A549 (cell line): ENCODE results near the gene ARID5B. TPM values are rescaled to one million over a fixed set of nuclear protein-coding genes. Genes with fewer than 3 reads are reported as not detected.

Experiments used
- ATAC-seq, 2 experiments: fragments of 200-7000 bp in 1 of 2; fragments of >200 bp in 1 of 2; cut with Nextera tagmentation in 1 of 2; cut with Tn5 transposase in 1 of 2; 3 replicates each; pipeline versions ENCODE4 v1.8.0 to v1.9.1; 2018 to 2020; ENCODE audit warnings: mild to moderate bottlenecking in 1 of 2, moderate library complexity in 1 of 2
- CTCF ChIA-PET: fragments of 300-600 bp; sonication (Branson Sonifier 250); formaldehyde crosslinking; extraction: SDS; loops from one replicate; lab custom pipeline; 2021; ENCODE audit warnings: antibody characterized with exemption, inconsistent platforms; lab: Yijun Ruan, JAX
- POLR2A ChIA-PET: fragments of 350-600 bp; formaldehyde crosslinking; extraction: SDS; loops from one replicate; lab custom pipeline; 2021; ENCODE audit warnings: antibody characterized with exemption, inconsistent platforms; lab: Yijun Ruan, JAX
- DNase-seq, 2 experiments: peaks; one replicate each; pipeline versions ENCODE4 v3.0.0 to v3.0.0-alpha.2; 2011 to 2016; ENCODE audit warnings: low read depth in 1 of 2, low spot score in 1 of 2
- FAIRE-seq: peaks from 2 replicates; lab custom pipeline; 2011; peaks lifted over from hg19 to GRCh38; lab: Jason Lieb, UNC
- H3K27ac ChIP-seq, 2 experiments: fragments of >200 bp; sonication (Bioruptor Twin); formaldehyde crosslinking; 3 replicates each; pipeline ENCODE4 v1.5.1; 2016 to 2017
- H3K4me1 ChIP-seq: fragments of >200 bp; sonication (Bioruptor Twin); formaldehyde crosslinking; 3 replicates; pipeline ENCODE4 v1.6.1; 2016
- H3K4me2 ChIP-seq: fragments of >200 bp; sonication (Bioruptor Twin); formaldehyde crosslinking; 3 replicates; pipeline ENCODE4 v1.6.1; 2016
- H3K4me3 ChIP-seq: fragments of >200 bp; sonication (Bioruptor Twin); formaldehyde crosslinking; 3 replicates; pipeline ENCODE4 v1.5.1; 2016
- H3K9me3 ChIP-seq: fragments of >200 bp; sonication (Bioruptor Twin); formaldehyde crosslinking; 3 replicates; pipeline ENCODE4 v1.6.1; 2016
- ATOH8 ChIP-seq: fragments of 250-450 bp; sonication (Bioruptor Pico); IDR thresholded peaks from 2 replicates; pipeline ENCODE4 v1.5.0; 2020; ENCODE audit warnings: low read depth, mild to moderate bottlenecking, moderate library complexity
- BCL3 ChIP-seq: fragments of >200 bp; sonication (Bioruptor Twin); formaldehyde crosslinking; IDR thresholded peaks from 3 replicates; pipeline ENCODE4 v1.6.1; 2016
- CEBPB ChIP-seq, 2 experiments: fragments of >200 bp in 1 of 2; sonication (Bioruptor Twin) in 1 of 2; formaldehyde crosslinking in 1 of 2; IDR thresholded peaks; 2 replicates each; pipeline ENCODE4 v1.6.1; 2012 to 2016
- CTCF ChIP-seq: fragments of >200 bp; sonication (Bioruptor Twin); formaldehyde crosslinking; IDR thresholded peaks from 3 replicates; pipeline ENCODE4 v1.5.1; 2016
- EP300 ChIP-seq, 2 experiments: fragments of >200 bp; sonication (Bioruptor Twin); formaldehyde crosslinking; IDR thresholded peaks; 2 replicates in 1 of 2; 3 replicates in 1 of 2; pipeline ENCODE4 v1.6.1; 2016 to 2017
- FOSL2 ChIP-seq, 2 experiments: fragments of 450-650 bp in 1 of 2; fragments of >200 bp in 1 of 2; sonication (Bioruptor Twin) in 1 of 2; formaldehyde crosslinking; IDR thresholded peaks; 2 replicates each; pipeline versions ENCODE4 v1.5.0 to v1.6.1; 2016 to 2020; ENCODE audit warnings: mild to moderate bottlenecking in 1 of 2, moderate library complexity in 1 of 2
- HMGXB4 ChIP-seq: fragments of 250-450 bp; sonication (Bioruptor Pico); IDR thresholded peaks from 2 replicates; pipeline ENCODE4 v1.5.0; 2021; ENCODE audit warnings: mild to moderate bottlenecking, moderate library complexity, borderline replicate concordance
- HOXB13 ChIP-seq: fragments of 250-450 bp; sonication (Bioruptor Pico); IDR thresholded peaks from 2 replicates; pipeline ENCODE4 v1.5.0; 2020; ENCODE audit warnings: low read depth, mild to moderate bottlenecking, moderate library complexity
- JUN ChIP-seq, 2 experiments: fragments of >200 bp; sonication (Bioruptor Twin); formaldehyde crosslinking; IDR thresholded peaks; 2 replicates in 1 of 2; 3 replicates in 1 of 2; pipeline ENCODE4 v1.6.1; 2016 to 2017
- JUNB ChIP-seq: fragments of >200 bp; sonication (Bioruptor Twin); formaldehyde crosslinking; IDR thresholded peaks from 2 replicates; pipeline ENCODE4 v1.6.1; 2016
- KDM1A ChIP-seq: fragments of 200-600 bp; sonication (generic); IDR thresholded peaks from 2 replicates; pipeline ENCODE4 v1.6.1; 2016; ENCODE audit warnings: low read depth, mild to moderate bottlenecking
- KDM5A ChIP-seq: fragments of 200-600 bp; sonication (generic); IDR thresholded peaks from 2 replicates; pipeline ENCODE4 v1.6.1; 2016; ENCODE audit warnings: antibody characterized with exemption, mild to moderate bottlenecking
- MAZ ChIP-seq: fragments of 150-350 bp; IDR thresholded peaks from 2 replicates; pipeline ENCODE4 v1.6.1; 2014; ENCODE audit warnings: antibody characterized with exemption, low read depth, low read length, borderline replicate concordance
- POLR2AphosphoS2 ChIP-seq: conservative IDR thresholded peaks from 2 replicates; pipeline ENCODE4 v1.6.1; 2012; ENCODE audit warnings: low read length, improper control_type of control experiment, inconsistent platforms
- RAD21 ChIP-seq, 2 experiments: fragments of >200 bp in 1 of 2; sonication (Bioruptor Twin) in 1 of 2; formaldehyde crosslinking in 1 of 2; IDR thresholded peaks in 1 of 2; conservative IDR thresholded peaks in 1 of 2; 2 replicates in 1 of 2; 3 replicates in 1 of 2; pipeline ENCODE4 v1.6.1; 2012 to 2018; ENCODE audit warnings: inconsistent platforms in 1 of 2
- RFX5 ChIP-seq: fragments of 450-650 bp; IDR thresholded peaks from 2 replicates; pipeline ENCODE4 v1.7.1; 2014; ENCODE audit warnings: antibody characterized with exemption, mild to moderate bottlenecking, moderate library complexity
- TP53 ChIP-seq: fragments of 250-450 bp; sonication (Bioruptor Pico); IDR thresholded peaks from 2 replicates; pipeline ENCODE4 v1.5.0; 2021; ENCODE audit warnings: mild to moderate bottlenecking, moderate library complexity
- WGBS: methylation state at CpG from one replicate; pipeline ENCODE4 v1.1.6; 2017; ENCODE audit errors: missing lambda C conversion rate; 5-methylcytosine and 5-hydroxymethylcytosine counted together
- polyA plus RNA-seq, 4 experiments: library from polyadenylated mRNA; depleted of rRNA in 3 of 4; stranded (reverse); fragments of >200 nt; fragmentation: RNase III in 1 of 4; extraction: RNeasy Plus Mini Kit Qiagen cat#74134 plus additional on column Dnase treatment in 1 of 4; gene quantifications; 2 replicates in 3 of 4; 3 replicates in 1 of 4; pipeline ENCODE4 v1.2.3, GENCODE V29; 2011 to 2017

Gene ARID5B
- polyA plus RNA-seq, 2 of the 4 experiments (the other 2 are of a cell fraction) = 0.75 to 1.6 TPM

- TF ChIP-seq HMGXB4 (CRISPR knock-in tag) (no peak), HOXB13 (CRISPR knock-in tag) (no peak)
Measured at GRCh38 chr10:62121187-62121530, 219.7 kb downstream of the ARID5B start (continued).

- POLR2A ChIA-PET = no interaction called here
- WGBS = 89% methylated on average over 2 of the region's 2 CpGs
- CTCF ChIA-PET = interaction anchor here (1.0 to 1.3 kb wide), 3 partner anchors 17 to 117 kb away, joined by 3 to 4 read pairs (median 3); no protein-coding TSS in a partner anchor
- H3K4me1 ChIP-seq = no peaks in the 10 kb centered on the region
- no peak overlapping the region for H3K27ac ChIP-seq
- no peak for DNase-seq
- no peak for FAIRE-seq
- no peak overlapping the region for H3K4me2 ChIP-seq
- ATAC-seq = no peak
- TF ChIP-seq JUN (IDR thresholded peaks at IDR 0.05) (no peak), KDM5A (no peak), MAZ (no peak), HMGXB4 (CRISPR knock-in tag) (no peak), BCL3 (no peak), JUNB (no peak), TP53 (CRISPR knock-in tag) (no peak), CTCF (no peak), POLR2AphosphoS2 (no peak), FOSL2 (IDR thresholded peaks at IDR 0.05) (no peak), FOSL2 (CRISPR knock-in tag; IDR thresholded peaks at IDR 0.05) (no peak), RFX5 (no peak)
- TF ChIP-seq, all 56 proteins: peak for 0
- Histone ChIP-seq H3K4me3 (no peak overlapping the region), H3K9me3 (peaks cover 4% of the 10 kb centered on the region; the same call in 1 of the 3 replicates)
Measured at GRCh38 chr10:62127975-62128374, 226.5 kb downstream of the ARID5B start.

- WGBS = 83% methylated on average over 3 of the region's 3 CpGs
- Histone ChIP-seq H3K9me3 (no peaks in the 10 kb centered on the region), H3K4me2 (no peak overlapping the region), H3K4me1 (no peaks in the 10 kb centered on the region), H3K27ac (no peak overlapping the region), H3K4me3 (no peak overlapping the region)
- DNase-seq = no peak
- ChIA-PET POLR2A (no interaction called here), CTCF (interaction anchor here (0.8 kb wide), 1 partner anchor 94 kb away, joined by 3 read pairs; no protein-coding TSS in a partner anchor)
- no peak for FAIRE-seq
- ATAC-seq = no peak
- no peak for TF ChIP-seq CTCF
- no peak for TF ChIP-seq KDM1A
- no peak for TF ChIP-seq EP300 (IDR thresholded peaks at IDR 0.05)
- TF ChIP-seq ATOH8 (CRISPR knock-in tag) = no peak
- TF ChIP-seq HOXB13 (CRISPR knock-in tag) = no peak
- TF ChIP-seq RAD21 (conservative IDR thresholded peaks at IDR 0.05 in 1 of 2, IDR thresholded peaks at IDR 0.05 in 1 of 2) = no peak
- TF ChIP-seq CEBPB (IDR thresholded peaks at IDR 0.05) = no peak
- TF ChIP-seq, all 56 proteins: peak for 0
Measured at GRCh38 chr10:62130948-62131347, 229.4 kb downstream of the ARID5B start.
